Mesendoderm (in vitro differentiated cells): ENCODE results near the gene RNF217.

ENCODE experiments used
- DNase-seq: peaks from one replicate; pipeline ENCODE4 v3.0.0; 2013
- H2AK5ac ChIP-seq: 2 replicates; pipeline ENCODE4 v1.6.1; 2013; ENCODE audit warnings: low read length, inconsistent platforms
- H2BK120ac ChIP-seq: 2 replicates; pipeline ENCODE4 v1.6.1; 2013; ENCODE audit warnings: low read depth, mild to moderate bottlenecking, low read length, moderate library complexity, mixed read lengths
- H2BK15ac ChIP-seq: replicated peaks from 2 replicates; pipeline ENCODE4 v1.6.1; 2013; ENCODE audit warnings: low read depth, mild to moderate bottlenecking, moderate library complexity
- H2BK5ac ChIP-seq: 2 replicates; pipeline ENCODE4 v1.6.1; 2013; ENCODE audit warnings: low read length, inconsistent platforms
- H3K18ac ChIP-seq: 2 replicates; pipeline ENCODE4 v1.6.1; 2013; ENCODE audit warnings: mild to moderate bottlenecking, low read length, mixed read lengths
- H3K23ac ChIP-seq: one replicate; pipeline ENCODE4 v1.6.1; 2013; ENCODE audit warnings: low read length
- H3K27ac ChIP-seq: 2 replicates; pipeline ENCODE4 v1.5.1; 2013; ENCODE audit warnings: low read depth, mild to moderate bottlenecking, inconsistent platforms, low read length, moderate library complexity
- H3K27me3 ChIP-seq: 2 replicates; pipeline ENCODE4 v1.6.1; 2013; ENCODE audit warnings: low read length, control low read depth, mild to moderate bottlenecking, inconsistent platforms; ENCODE audit not compliant: insufficient read depth, poor library complexity
- H3K36me3 ChIP-seq: 2 replicates; pipeline ENCODE4 v1.6.1; 2013; ENCODE audit warnings: low read length, inconsistent platforms; ENCODE audit not compliant: control insufficient read depth, insufficient read depth
- H3K4ac ChIP-seq: one replicate; pipeline ENCODE4 v1.6.1; 2013; ENCODE audit warnings: low read depth, mild to moderate bottlenecking, low read length, moderate library complexity
- H3K4me1 ChIP-seq: 2 replicates; pipeline ENCODE4 v1.6.1; 2013; ENCODE audit warnings: low read depth, low read length, inconsistent platforms; ENCODE audit not compliant: control insufficient read depth
- H3K4me2 ChIP-seq: 2 replicates; pipeline ENCODE4 v1.6.1; 2013; ENCODE audit warnings: low read length
- H3K4me3 ChIP-seq: 2 replicates; pipeline ENCODE4 v1.5.1; 2013; ENCODE audit warnings: mild to moderate bottlenecking, low read length
- H3K56ac ChIP-seq: one replicate; pipeline ENCODE4 v1.6.1; 2013; ENCODE audit warnings: low read length
- H3K79me1 ChIP-seq: 2 replicates; pipeline ENCODE4 v1.6.1; 2013; ENCODE audit warnings: low read length, inconsistent platforms
- H3K79me2 ChIP-seq: 2 replicates; pipeline ENCODE4 v1.6.1; 2013; ENCODE audit warnings: mild to moderate bottlenecking, low read length; ENCODE audit not compliant: control insufficient read depth, insufficient read depth
- H3K9ac ChIP-seq: 2 replicates; pipeline ENCODE4 v1.6.1; 2013; ENCODE audit warnings: low read length, inconsistent platforms
- H4K5ac ChIP-seq: one replicate; pipeline ENCODE4 v1.6.1; 2013; ENCODE audit warnings: low read length
- H4K8ac ChIP-seq: one replicate; pipeline ENCODE4 v1.6.1; 2013; ENCODE audit warnings: low read depth, mild to moderate bottlenecking, control low read depth, low read length, moderate library complexity
- WGBS: extraction: QIAGEN DNeasy Blood & Tissue Kit; methylation state at CpG from one replicate; pipeline ENCODE4 v1.1.7; 2013; ENCODE audit warnings: low lambda C conversion rate, missing lambda C conversion rate; ENCODE audit not compliant: insufficient coverage; ENCODE audit errors: extremely low coverage; 5-methylcytosine and 5-hydroxymethylcytosine counted together

The RNF217 gene

DNA sequence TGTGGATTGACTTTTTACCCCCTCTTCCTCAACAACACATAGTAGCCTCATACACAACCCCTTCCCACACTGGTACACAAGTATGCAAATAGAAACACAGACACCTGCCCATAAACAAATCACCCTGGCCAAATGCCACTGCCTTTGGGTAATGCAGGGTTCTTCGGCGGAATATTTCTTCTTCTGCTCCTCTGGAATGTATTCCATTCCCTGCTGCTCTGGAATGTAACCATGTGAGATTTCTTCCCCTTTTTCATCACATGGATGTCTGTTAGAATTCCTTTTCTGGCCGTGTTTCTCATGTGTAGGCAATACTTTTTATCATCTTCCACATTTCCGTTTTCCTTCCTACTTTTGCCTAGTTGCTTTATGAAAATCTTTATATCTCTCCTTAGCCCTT, 115.2 kb downstream of the RNF217 start:
- no peak overlapping the region for H2AK5ac ChIP-seq
- no peaks in the 10 kb centered on the region for H3K36me3 ChIP-seq
- no peak overlapping the region for H2BK15ac ChIP-seq
- H3K27ac ChIP-seq, result no peak overlapping the region
- H3K56ac ChIP-seq, result no peak overlapping the region
- no peak overlapping the region for H3K4me3 ChIP-seq
- no peak overlapping the region for H3K9ac ChIP-seq
- H4K5ac ChIP-seq, result no peak overlapping the region
- no peak overlapping the region for H3K23ac ChIP-seq
- H4K8ac ChIP-seq, result no peak overlapping the region
- no peaks in the 10 kb centered on the region for H3K27me3 ChIP-seq
- H3K4me1 ChIP-seq, result no peaks in the 10 kb centered on the region
- H2BK120ac ChIP-seq, result no peak overlapping the region
- H3K4me2 ChIP-seq, result no peak overlapping the region
- DNase-seq, result peak; percentile 82
- no peak overlapping the region for H3K4ac ChIP-seq
- H3K79me1 ChIP-seq, result no peaks in the 10 kb centered on the region
- no peak overlapping the region for H3K18ac ChIP-seq
- H2BK5ac ChIP-seq, result no peak overlapping the region
- no peaks in the 10 kb centered on the region for H3K79me2 ChIP-seq
- no CpG with 5 or more reads among the region's 4 CpGs for WGBS

DNA sequence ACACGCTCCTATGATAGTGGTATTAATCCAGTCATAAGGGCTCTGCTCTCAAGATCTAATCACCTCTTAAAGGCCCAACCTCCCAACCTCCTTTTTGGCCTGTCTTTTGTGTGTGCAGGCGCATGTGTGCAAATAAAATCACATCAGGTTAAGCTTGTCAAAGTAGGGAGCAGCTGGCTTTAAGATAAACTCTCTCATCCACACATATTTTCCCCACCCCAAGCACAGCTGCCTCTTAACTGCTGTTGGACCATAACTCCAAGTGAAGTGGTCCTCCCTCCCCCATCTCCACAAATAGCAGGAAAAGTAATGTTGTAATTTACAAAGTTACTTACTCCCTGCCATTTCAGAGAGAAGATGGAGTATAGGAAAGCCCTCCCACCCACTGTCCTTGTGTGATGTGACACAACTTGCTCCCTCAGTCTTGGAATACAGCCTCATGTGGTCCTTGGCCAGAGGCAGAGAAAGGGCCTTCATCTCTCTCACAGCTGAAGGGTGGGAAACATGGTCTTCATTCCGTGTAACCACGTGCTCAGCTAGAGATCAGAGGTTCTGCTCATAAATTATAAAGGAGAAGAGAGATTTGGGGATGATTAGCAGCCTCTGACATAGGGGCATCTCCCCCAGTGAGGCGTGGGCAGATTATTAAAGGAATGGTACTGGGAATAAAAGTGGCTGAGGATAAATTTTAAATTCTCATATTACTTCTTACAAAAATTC, 116.5 kb downstream of the RNF217 start:
- no peak overlapping the region for H3K4me3 ChIP-seq
- H4K8ac ChIP-seq, result no peak overlapping the region
- no peaks in the 10 kb centered on the region for H3K4me1 ChIP-seq
- H3K23ac ChIP-seq, result no peak overlapping the region
- no peaks in the 10 kb centered on the region for H3K36me3 ChIP-seq
- H2BK5ac ChIP-seq, result no peak overlapping the region
- no peak overlapping the region for H3K4ac ChIP-seq
- H2BK15ac ChIP-seq, result no peak overlapping the region
- H3K4me2 ChIP-seq, result no peak overlapping the region
- H3K27me3 ChIP-seq, result no peaks in the 10 kb centered on the region
- no peak overlapping the region for H3K27ac ChIP-seq
- no peak overlapping the region for H4K5ac ChIP-seq
- no peaks in the 10 kb centered on the region for H3K79me1 ChIP-seq
- H3K79me2 ChIP-seq, result no peaks in the 10 kb centered on the region
- H2AK5ac ChIP-seq, result no peak overlapping the region
- DNase-seq, result no peak
- no peak overlapping the region for H3K9ac ChIP-seq
- no peak overlapping the region for H2BK120ac ChIP-seq
- no peak overlapping the region for H3K18ac ChIP-seq
- no peak overlapping the region for H3K56ac ChIP-seq
- WGBS, result no CpG with 5 or more reads among the region's 5 CpGs

GRCh38 chr6:125082908-125083683, 120.9 kb downstream of the RNF217 start:
- Histone ChIP-seq H3K27ac (no peak overlapping the region), H2BK5ac (no peak overlapping the region), H2BK120ac (no peak overlapping the region), H3K56ac (no peak overlapping the region), H3K9ac (no peak overlapping the region), H4K5ac (no peak overlapping the region), H3K79me1 (no peaks in the 10 kb centered on the region), H3K4me1 (no peaks in the 10 kb centered on the region), H3K27me3 (no peaks in the 10 kb centered on the region), H2AK5ac (no peak overlapping the region), H3K4me3 (no peak overlapping the region), H3K4ac (no peak overlapping the region), H2BK15ac (no peak overlapping the region), H3K79me2 (no peaks in the 10 kb centered on the region), H3K23ac (no peak overlapping the region), H3K4me2 (no peak overlapping the region), H3K36me3 (no peaks in the 10 kb centered on the region), H4K8ac (no peak overlapping the region), H3K18ac (no peak overlapping the region)
- WGBS, result 100% methylated on average over 2 of the region's 8 CpGs
- no peak for DNase-seq

GRCh38 chr6:125083684-125083990, 121.4 kb downstream of the RNF217 start:
- Histone ChIP-seq H3K9ac (no peak overlapping the region), H3K4ac (no peak overlapping the region), H4K5ac (no peak overlapping the region), H3K18ac (no peak overlapping the region), H3K4me1 (no peaks in the 10 kb centered on the region), H3K36me3 (no peaks in the 10 kb centered on the region), H2BK5ac (no peak overlapping the region), H3K79me1 (no peaks in the 10 kb centered on the region), H3K27ac (no peak overlapping the region), H3K27me3 (no peaks in the 10 kb centered on the region), H4K8ac (no peak overlapping the region), H2BK120ac (no peak overlapping the region), H3K4me2 (no peak overlapping the region), H3K79me2 (no peaks in the 10 kb centered on the region), H3K23ac (no peak overlapping the region), H3K56ac (no peak overlapping the region), H2BK15ac (no peak overlapping the region), H2AK5ac (no peak overlapping the region), H3K4me3 (no peak overlapping the region)
- DNase-seq, result no peak
- no CpG with 5 or more reads among the region's 2 CpGs for WGBS

DNA sequence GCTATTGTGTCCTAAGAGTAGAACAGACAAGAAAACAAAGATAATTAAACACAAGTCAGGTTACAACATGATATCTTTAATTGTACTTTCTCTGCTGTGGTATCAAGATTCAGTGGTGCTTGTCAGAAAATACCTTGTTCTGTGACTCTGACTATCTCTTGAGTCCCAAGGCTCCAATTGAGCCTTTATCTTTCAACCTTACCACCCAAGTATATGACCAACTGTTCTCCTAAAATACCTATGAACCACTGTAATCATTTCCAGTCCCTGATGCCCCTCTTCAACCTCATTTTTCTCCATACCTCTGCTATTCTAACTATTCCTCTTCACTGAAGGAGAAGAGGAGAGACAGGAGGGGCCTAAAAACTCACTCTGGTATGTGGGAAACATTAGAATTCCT, 124.5 kb downstream of the RNF217 start:
- Histone ChIP-seq H3K4ac (no peak overlapping the region), H2BK15ac (no peak overlapping the region), H3K4me2 (no peak overlapping the region), H2BK5ac (no peak overlapping the region), H3K56ac (no peak overlapping the region), H3K79me2 (no peaks in the 10 kb centered on the region), H3K4me1 (no peaks in the 10 kb centered on the region), H3K27ac (no peak overlapping the region), H3K36me3 (no peaks in the 10 kb centered on the region), H3K18ac (no peak overlapping the region), H3K23ac (no peak overlapping the region), H4K8ac (no peak overlapping the region), H3K9ac (no peak overlapping the region), H2AK5ac (no peak overlapping the region), H4K5ac (no peak overlapping the region), H3K79me1 (no peaks in the 10 kb centered on the region), H3K27me3 (no peaks in the 10 kb centered on the region), H2BK120ac (no peak overlapping the region), H3K4me3 (no peak overlapping the region)
- DNase-seq, result peak; percentile 15

- H3K23ac ChIP-seq, result no peak overlapping the region
- H4K5ac ChIP-seq, result no peak overlapping the region
- H3K36me3 ChIP-seq, result no peaks in the 10 kb centered on the region
- H3K4me2 ChIP-seq, result no peak overlapping the region
- no peaks in the 10 kb centered on the region for H3K27me3 ChIP-seq
- H3K4me1 ChIP-seq, result no peaks in the 10 kb centered on the region
- no peak overlapping the region for H3K4ac ChIP-seq
- H2BK5ac ChIP-seq, result no peak overlapping the region
- H2BK15ac ChIP-seq, result no peak overlapping the region
- no peak overlapping the region for H3K18ac ChIP-seq
- no peak overlapping the region for H3K27ac ChIP-seq
- H3K9ac ChIP-seq, result no peak overlapping the region
- WGBS, result no CpG with 5 or more reads among the region's 5 CpGs
- H2AK5ac ChIP-seq, result no peak overlapping the region
- no peak overlapping the region for H2BK120ac ChIP-seq
- no peaks in the 10 kb centered on the region for H3K79me2 ChIP-seq
- no peak overlapping the region for H3K4me3 ChIP-seq
- DNase-seq, result no peak
- no peaks in the 10 kb centered on the region for H3K79me1 ChIP-seq
- no peak overlapping the region for H3K56ac ChIP-seq
- no peak overlapping the region for H4K8ac ChIP-seq
Measured at GRCh38 chr6:125088963-125089362, 126.7 kb downstream of the RNF217 start.
